H1 (cell line): Measurements from ENCODE around the gene KNDC1. TPM values are rescaled to one million over a fixed set of nuclear protein-coding genes. Genes with fewer than 3 reads are reported as not detected.
A peak's percentile ranks its signal among the peaks of the same experiment; 100 is the strongest.

Source experiments
- CTCF ChIA-PET: fragments of 300-600 bp; sonication (Branson Sonifier 250); formaldehyde crosslinking; loops from one replicate; lab custom pipeline; 2021; ENCODE audit not compliant: partially characterized antibody; lab: Charles Lee
- POLR2A ChIA-PET: fragments of 300-600 bp; sonication (Branson Sonifier 250); formaldehyde crosslinking; loops from one replicate; lab custom pipeline; 2021; ENCODE audit warnings: inconsistent platforms; ENCODE audit not compliant: partially characterized antibody; lab: Charles Lee
- DNase-seq, 2 experiments: peaks; one replicate each; pipeline versions ENCODE4 v3.0.0 to v3.0.0-alpha.2; 2010 to 2022; ENCODE audit warnings: low spot score in 2 of 2, low read depth in 1 of 2, mixed read lengths in 1 of 2
- FAIRE-seq: peaks from 2 replicates; lab custom pipeline; 2011; peaks lifted over from hg19 to GRCh38; lab: Jason Lieb, UNC
- H2AFZ ChIP-seq: 2 replicates; pipeline ENCODE4 v1.8.1; 2012; ENCODE audit warnings: low read length, inconsistent platforms
- H2AK5ac ChIP-seq: 2 replicates; pipeline ENCODE4 v1.6.1; 2013; ENCODE audit warnings: low read depth, low read length
- H2BK120ac ChIP-seq: replicated peaks from 2 replicates; pipeline ENCODE3; 2013; ENCODE audit warnings: low read depth, low read length, inconsistent platforms
- H2BK12ac ChIP-seq: 2 replicates; pipeline ENCODE4 v1.6.1; 2013; ENCODE audit warnings: low read depth, low read length
- H2BK15ac ChIP-seq: 2 replicates; pipeline ENCODE4 v1.6.1; 2013; ENCODE audit warnings: low read length
- H2BK20ac ChIP-seq: 2 replicates; pipeline ENCODE4 v1.6.1; 2013; ENCODE audit warnings: low read length
- H2BK5ac ChIP-seq: 2 replicates; pipeline ENCODE4 v1.6.1; 2013; ENCODE audit warnings: low read depth, low read length
- H3K14ac ChIP-seq: 2 replicates; pipeline ENCODE4 v1.6.1; 2013; ENCODE audit warnings: inconsistent platforms; ENCODE audit not compliant: insufficient read length
- H3K18ac ChIP-seq: 2 replicates; pipeline ENCODE4 v1.6.1; 2013; ENCODE audit warnings: low read length; ENCODE audit errors: extremely low read depth
- H3K23ac ChIP-seq: 2 replicates; pipeline ENCODE4 v1.6.1; 2013; ENCODE audit warnings: inconsistent platforms; ENCODE audit not compliant: insufficient read length
- H3K23me2 ChIP-seq: 2 replicates; pipeline ENCODE4 v1.6.1; 2013; ENCODE audit warnings: low read depth, low read length
- H3K27ac ChIP-seq: 2 replicates; pipeline ENCODE4 v1.6.1; 2011; ENCODE audit warnings: low read depth, low read length, inconsistent platforms
- H3K27me3 ChIP-seq, 4 experiments: replicated peaks in 1 of 4; 1 replicate in 1 of 4; 2 replicates in 3 of 4; pipeline versions ENCODE4 v1.6.1 to v1.8.1; 2011 to 2013; ENCODE audit warnings: low read length in 3 of 4, mild to moderate bottlenecking in 3 of 4, inconsistent platforms in 2 of 4, mixed read lengths in 2 of 4, moderate library complexity in 1 of 4; ENCODE audit not compliant: control insufficient read depth in 3 of 4, insufficient read depth in 3 of 4; ENCODE audit errors: extremely low read depth in 1 of 4
- H3K36me3 ChIP-seq, 4 experiments: 2 replicates each; pipeline versions ENCODE4 v1.6.1 to v1.8.1; 2011 to 2013; ENCODE audit warnings: mild to moderate bottlenecking in 4 of 4, low read length in 3 of 4, moderate library complexity in 2 of 4, control low read depth in 1 of 4, inconsistent platforms in 1 of 4; ENCODE audit not compliant: insufficient read depth in 4 of 4, control insufficient read depth in 2 of 4
- H3K4ac ChIP-seq: replicated peaks from 2 replicates; pipeline ENCODE3; 2013; ENCODE audit warnings: low read length, low read depth, mixed read lengths, inconsistent platforms; ENCODE audit not compliant: insufficient read length
- H3K4me1 ChIP-seq, 4 experiments: replicated peaks in 1 of 4; 1 replicate in 1 of 4; 2 replicates in 3 of 4; pipeline versions ENCODE4 v1.6.1 to v1.8.1; 2011 to 2013; ENCODE audit warnings: low read length in 3 of 4, inconsistent platforms in 2 of 4, mixed read lengths in 1 of 4; ENCODE audit not compliant: insufficient read depth in 4 of 4, control insufficient read depth in 3 of 4
- H3K4me2 ChIP-seq, 2 experiments: 2 replicates each; pipeline versions ENCODE4 v1.6.1 to v1.8.1; 2011 to 2013; ENCODE audit warnings: low read depth in 2 of 2, low read length in 2 of 2, control low read depth in 1 of 2, inconsistent platforms in 1 of 2, mild to moderate bottlenecking in 1 of 2; ENCODE audit not compliant: insufficient read depth in 1 of 2
- H3K4me3 ChIP-seq, 4 experiments: fragments of 200-600, 300-600 bp in 1 of 4; sonication (generic), shearing (Covaris generic), sonication (Bioruptor Twin) in 1 of 4; 2 replicates each; pipeline versions ENCODE4 v1.5.1 to v1.8.1; 2011 to 2016; ENCODE audit warnings: low read length in 4 of 4, low read depth in 3 of 4, control low read depth in 2 of 4, inconsistent platforms in 2 of 4, mild to moderate bottlenecking in 2 of 4, mixed read lengths in 1 of 4, moderate library complexity in 1 of 4; ENCODE audit not compliant: insufficient read depth in 2 of 4; ENCODE audit errors: extremely low read depth in 1 of 4
- H3K56ac ChIP-seq: replicated peaks from 2 replicates; pipeline ENCODE3; 2013; ENCODE audit warnings: low read depth, mild to moderate bottlenecking, mixed read lengths, low read length, inconsistent platforms; ENCODE audit not compliant: insufficient read length
- H3K79me1 ChIP-seq: 2 replicates; pipeline ENCODE4 v1.6.1; 2013; ENCODE audit warnings: low read depth, low read length, control low read depth
- H3K79me2 ChIP-seq, 2 experiments: 2 replicates each; pipeline versions ENCODE4 v1.6.1 to v1.8.1; 2012 to 2013; ENCODE audit warnings: low read length in 2 of 2, mild to moderate bottlenecking in 2 of 2, inconsistent platforms in 1 of 2; ENCODE audit not compliant: insufficient read depth in 2 of 2, control insufficient read depth in 1 of 2
- H3K9ac ChIP-seq, 4 experiments: replicated peaks in 1 of 4; 1 replicate in 1 of 4; 2 replicates in 3 of 4; pipeline versions ENCODE4 v1.6.1 to v1.8.1; 2011 to 2013; ENCODE audit warnings: low read depth in 3 of 4, low read length in 3 of 4, control low read depth in 2 of 4, mild to moderate bottlenecking in 2 of 4, moderate library complexity in 2 of 4, inconsistent platforms in 1 of 4; ENCODE audit errors: extremely low read depth in 1 of 4
- H3K9me3 ChIP-seq, 2 experiments: 2 replicates each; pipeline versions ENCODE4 v1.6.1 to v1.8.1; 2012 to 2013; ENCODE audit warnings: mild to moderate bottlenecking in 2 of 2, moderate library complexity in 2 of 2, control low read depth in 1 of 2, inconsistent platforms in 1 of 2, low read depth in 1 of 2, low read length in 1 of 2, mixed read lengths in 1 of 2; ENCODE audit not compliant: insufficient read depth in 2 of 2
- H4K20me1 ChIP-seq, 2 experiments: replicated peaks in 1 of 2; 2 replicates each; pipeline versions ENCODE3 to v1.8.1; 2011 to 2013; ENCODE audit warnings: inconsistent platforms in 2 of 2, low read length in 2 of 2, mild to moderate bottlenecking in 1 of 2; ENCODE audit not compliant: insufficient read depth in 2 of 2, control insufficient read depth in 1 of 2
- H4K5ac ChIP-seq: 2 replicates; pipeline ENCODE4 v1.6.1; 2013; ENCODE audit warnings: low read length, low read depth, mixed read lengths, inconsistent platforms; ENCODE audit not compliant: insufficient read length
- H4K8ac ChIP-seq: 2 replicates; pipeline ENCODE4 v1.8.0; 2013; ENCODE audit warnings: mild to moderate bottlenecking, moderate library complexity, low read length, inconsistent platforms; ENCODE audit not compliant: insufficient read depth; ENCODE audit errors: extremely low read depth
- H4K91ac ChIP-seq: replicated peaks from 2 replicates; pipeline ENCODE3; 2013; ENCODE audit warnings: low read length, mixed read lengths, inconsistent platforms; ENCODE audit not compliant: insufficient read length
- RAD21 ChIP-seq, 2 experiments: IDR thresholded peaks in 1 of 2; conservative IDR thresholded peaks in 1 of 2; 2 replicates each; pipeline ENCODE4 v1.6.1; 2011; ENCODE audit warnings: low read depth in 2 of 2, low read length in 2 of 2, improper control_type of control experiment in 1 of 2, inconsistent platforms in 1 of 2, mild to moderate bottlenecking in 1 of 2, moderate library complexity in 1 of 2
- SAP30 ChIP-seq: fragments of 300-600 bp; sonication (generic); IDR thresholded peaks from 2 replicates; pipeline ENCODE4 v1.7.1; 2012; ENCODE audit warnings: low read length, moderate library complexity, mild to moderate bottlenecking, inconsistent platforms; ENCODE audit not compliant: insufficient read depth, insufficient replicate concordance
- WGBS, 2 experiments: shearing (Covaris generic) in 1 of 2; methylation state at CpG; one replicate each; pipeline versions ENCODE4 v1.1.6 to v1.1.7; 2013 to 2015; ENCODE audit warnings: low lambda C conversion rate in 2 of 2, mixed read lengths in 2 of 2, inconsistent platforms in 1 of 2, low coverage in 1 of 2, missing lambda C conversion rate in 1 of 2; ENCODE audit not compliant: insufficient replicate concordance in 2 of 2, insufficient coverage in 1 of 2, insufficient read length in 1 of 2; ENCODE audit errors: extremely low coverage in 1 of 2, missing lambda C conversion rate in 1 of 2; 5-methylcytosine and 5-hydroxymethylcytosine counted together
- polyA plus RNA-seq, 7 experiments: library from polyadenylated mRNA; depleted of rRNA in 3 of 7; stranded (reverse) in 5 of 7; unstranded in 2 of 7; fragments of >200 nt in 5 of 7; fragments of 200-250 nt in 2 of 7; gene quantifications; 1 replicate in 5 of 7; 2 replicates in 1 of 7; 4 replicates in 1 of 7; pipeline versions ENCODE4 v1.2.1 to v1.2.3, GENCODE V29; 2011 to 2013; ENCODE audit warnings: missing spikeins in 2 of 7, mixed read lengths in 2 of 7
- total RNA-seq: library from RNA; stranded (reverse); fragmentation: NEBNext Ultra II Directional; extraction: Animal tissue kit (Norgen Biotek cat#: 25700); gene quantifications from 2 replicates; pipeline ENCODE4 v1.2.1, GENCODE V29; 2021
- TF ChIP-seq, protein P1 (sequence below), 3 experiments: IDR thresholded peaks; 1 replicate in 2 of 3; 2 replicates in 1 of 3; pipeline versions ENCODE4 v1.5.1 to v1.6.1; 2011; ENCODE audit warnings: low read length in 3 of 3, mild to moderate bottlenecking in 3 of 3, inconsistent platforms in 2 of 3, low read depth in 1 of 3, moderate library complexity in 1 of 3; ENCODE audit not compliant: insufficient read depth in 1 of 3; ENCODE audit errors: control extremely low read depth in 1 of 3

The KNDC1 gene
- total and polyA plus RNA-seq, 2 of the 8 experiments (the other 6 are each of a cell fraction or from before 2014, with no cell fraction given): 7.5 to 16.7 TPM

DNA sequence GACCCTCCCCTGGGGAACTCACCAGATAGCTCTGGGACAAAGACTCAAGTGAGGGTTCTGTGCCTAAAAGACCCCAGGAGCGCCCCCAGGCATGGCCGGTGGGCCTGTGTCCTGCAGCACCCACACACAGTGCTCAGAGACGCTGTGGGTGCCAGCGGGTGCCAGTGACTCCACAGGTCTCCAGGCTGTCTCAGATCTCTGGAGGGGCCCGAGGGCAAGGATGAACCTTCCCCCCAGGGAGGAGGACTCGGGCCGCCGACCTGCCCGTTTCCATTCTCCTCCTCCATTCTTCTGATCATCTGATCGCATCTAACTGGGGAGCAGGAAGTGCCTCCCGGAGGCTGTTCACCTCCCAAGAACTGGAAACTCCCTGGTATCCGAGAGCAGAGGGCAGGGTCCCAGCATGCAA lies 115.7 kb downstream of the KNDC1 start:
- Histone ChIP-seq H3K27me3 (peaks cover 0 to 7% (median 4%) of the 10 kb centered on the region in 4 experiments; a peak in 6 of 7 replicates), H2BK15ac (no peak overlapping the region), H3K27ac (no peak overlapping the region), H3K79me2 (no peaks in the 10 kb centered on the region), H3K14ac (no peak overlapping the region), H2BK12ac (no peak overlapping the region), H4K91ac (no peak overlapping the region), H3K56ac (no peak overlapping the region), H4K8ac (no peak overlapping the region; the same call in 1 of the 2 replicates), H3K79me1 (no peaks in the 10 kb centered on the region), H3K23ac (no peak overlapping the region), H2AK5ac (no peak overlapping the region), H2BK120ac (no peak overlapping the region), H3K18ac (no peak overlapping the region), H2BK20ac (0 out of 2 replicates have a peak overlapping the region, but pooled peaks have one; percentile 61), H3K4me2 (peak overlapping the region; percentile 58 to 85; a peak in 2 of 4 replicates), H3K23me2 (peaks cover 5% of the 10 kb centered on the region; the same call in 1 of the 2 replicates), H4K20me1 (peaks cover 0 to 3% of the 10 kb centered on the region in 2 experiments), H3K9me3 (no peaks in the 10 kb centered on the region), H3K4me3 (no peak overlapping the region), H3K36me3 (peaks cover 0 to 7% (median 3%) of the 10 kb centered on the region in 4 experiments; a peak in 3 of 8 replicates), H2AFZ (no peak overlapping the region), H2BK5ac (no peak overlapping the region), H3K4me1 (peaks cover 0 to 13% (median 7%) of the 10 kb centered on the region in 4 experiments; a peak in 5 of 7 replicates), H3K4ac (no peak overlapping the region), H3K9ac (no peak overlapping the region), H4K5ac (no peak overlapping the region)
- no peak for FAIRE-seq
- POLR2A ChIA-PET: interaction anchor here (1.0 to 2.1 kb wide), 5 partner anchors 9 to 50 kb away, joined by 3 to 11 read pairs (median 4); no protein-coding TSS in a partner anchor
- CTCF ChIA-PET: interaction anchor here (0.7 to 2.1 kb wide), 11 partner anchors 8 to 229 kb away, joined by 3 to 10 read pairs (median 4); no protein-coding TSS in a partner anchor
- 65% methylated on average over 11 of the region's 12 CpGs; no CpG with 5 or more reads in 1 of the 2 experiments for WGBS, 2 experiments
- TF ChIP-seq SAP30 (no peak), RAD21 (IDR thresholded peaks at IDR 0.05 in 1 of 2, conservative IDR thresholded peaks at IDR 0.05 in 1 of 2; ENCODE audit: low read depth in 2 of 2, low read length in 2 of 2) (0 out of 4 replicates have a peak, but pooled peaks of 1 of the 2 experiments have one; percentile 18)
- TF ChIP-seq, protein P1, sequence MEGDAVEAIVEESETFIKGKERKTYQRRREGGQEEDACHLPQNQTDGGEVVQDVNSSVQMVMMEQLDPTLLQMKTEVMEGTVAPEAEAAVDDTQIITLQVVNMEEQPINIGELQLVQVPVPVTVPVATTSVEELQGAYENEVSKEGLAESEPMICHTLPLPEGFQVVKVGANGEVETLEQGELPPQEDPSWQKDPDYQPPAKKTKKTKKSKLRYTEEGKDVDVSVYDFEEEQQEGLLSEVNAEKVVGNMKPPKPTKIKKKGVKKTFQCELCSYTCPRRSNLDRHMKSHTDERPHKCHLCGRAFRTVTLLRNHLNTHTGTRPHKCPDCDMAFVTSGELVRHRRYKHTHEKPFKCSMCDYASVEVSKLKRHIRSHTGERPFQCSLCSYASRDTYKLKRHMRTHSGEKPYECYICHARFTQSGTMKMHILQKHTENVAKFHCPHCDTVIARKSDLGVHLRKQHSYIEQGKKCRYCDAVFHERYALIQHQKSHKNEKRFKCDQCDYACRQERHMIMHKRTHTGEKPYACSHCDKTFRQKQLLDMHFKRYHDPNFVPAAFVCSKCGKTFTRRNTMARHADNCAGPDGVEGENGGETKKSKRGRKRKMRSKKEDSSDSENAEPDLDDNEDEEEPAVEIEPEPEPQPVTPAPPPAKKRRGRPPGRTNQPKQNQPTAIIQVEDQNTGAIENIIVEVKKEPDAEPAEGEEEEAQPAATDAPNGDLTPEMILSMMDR (IDR thresholded peaks at IDR 0.05; ENCODE audit: control extremely low read depth in 1 of 3, insufficient read depth in 1 of 3, low read depth in 1 of 3, low read length in 3 of 3): peak in 2 of 3 experiments; percentile 30 to 33; a peak in 3 of 4 replicates
- no peak for DNase-seq
